Activated naive CD4-positive, alpha-beta T cell treated with anti-CD3 and anti-CD28 coated beads, Interleukin-2, amount 50 U/mL, for 24 hours (primary cell): ENCODE results near the gene DVL3.
A peak's percentile ranks its signal among the peaks of the same experiment; 100 is the strongest.
"Not testable (repeated sequence)": the region's sequence is repeated elsewhere in the genome, so short reads cannot be mapped to it uniquely, and the experiment has no call there.

Source experiments
- H3K27ac Mint-ChIP-seq: one replicate; pipeline ENCODE4 v1.8.0; 2021; ENCODE audit warnings: mild to moderate bottlenecking, mixed read lengths
- H3K27me3 Mint-ChIP-seq: one replicate; pipeline ENCODE4 v1.8.0; 2021; ENCODE audit warnings: mixed read lengths
- H3K36me3 Mint-ChIP-seq: one replicate; pipeline ENCODE4 v1.8.0; 2021; ENCODE audit warnings: mixed read lengths
- H3K4me1 Mint-ChIP-seq: one replicate; pipeline ENCODE4 v1.8.0; 2021; ENCODE audit warnings: mixed read lengths
- H3K4me3 Mint-ChIP-seq: one replicate; pipeline ENCODE4 v1.8.0; 2021; ENCODE audit warnings: mild to moderate bottlenecking, mixed read lengths
- H3K9me3 Mint-ChIP-seq: one replicate; pipeline ENCODE4 v1.8.0; 2021; ENCODE audit warnings: mixed read lengths

Gene DVL3

GRCh38 chr3:184154885-184155643, at the start of gene DVL3:
Gene DVL3, plus strand, starts transcription at chr3:184155377. Its CDS starts 259 bp downstream, at chr3:184155636.
- Mint-ChIP-seq H3K36me3 (no peaks in the 10 kb centered on the region), H3K4me3 (peak within 1 kb of the TSS; percentile 97), H3K27ac (peak within 1 kb of the TSS; percentile 95), H3K27me3 (no peaks in the 10 kb centered on the region), H3K4me1 (peaks cover 19% of the 10 kb centered on the region), H3K9me3 (no peaks in the 10 kb centered on the region)

GRCh38 chr3:184110316-184110725, 44.9 kb upstream of the DVL3 start:
- Mint-ChIP-seq H3K27me3 (no peaks in the 10 kb centered on the region), H3K27ac (no peak overlapping the region), H3K36me3 (no peaks in the 10 kb centered on the region), H3K4me3 (no peak overlapping the region), H3K9me3 (no peaks in the 10 kb centered on the region), H3K4me1 (no peaks in the 10 kb centered on the region)

GRCh38 chr3:184116017-184116416, 39.2 kb upstream of the DVL3 start:
- peaks cover 3% of the 10 kb centered on the region for H3K36me3 Mint-ChIP-seq
- no peaks in the 10 kb centered on the region for H3K4me1 Mint-ChIP-seq
- H3K27ac Mint-ChIP-seq, result no peak overlapping the region
- H3K4me3 Mint-ChIP-seq, result no peak overlapping the region
- H3K27me3 Mint-ChIP-seq, result no peaks in the 10 kb centered on the region
- H3K9me3 Mint-ChIP-seq, result no peaks in the 10 kb centered on the region

GRCh38 chr3:184117636-184118035, 37.5 kb upstream of the DVL3 start:
- H3K36me3 Mint-ChIP-seq, result peaks cover 3% of the 10 kb centered on the region
- no peak overlapping the region for H3K4me3 Mint-ChIP-seq
- no peak overlapping the region for H3K27ac Mint-ChIP-seq
- H3K9me3 Mint-ChIP-seq, result no peaks in the 10 kb centered on the region
- no peaks in the 10 kb centered on the region for H3K27me3 Mint-ChIP-seq
- H3K4me1 Mint-ChIP-seq, result no peaks in the 10 kb centered on the region

- not testable (repeated sequence) for H3K27ac Mint-ChIP-seq, H3K4me1 Mint-ChIP-seq, H3K4me3 Mint-ChIP-seq, H3K9me3 Mint-ChIP-seq, H3K27me3 Mint-ChIP-seq, H3K36me3 Mint-ChIP-seq
Measured at GRCh38 chr3:184121031-184121430, 34.1 kb upstream of the DVL3 start.

- Mint-ChIP-seq H3K4me3 (no peak overlapping the region), H3K4me1 (no peaks in the 10 kb centered on the region), H3K27ac (no peak overlapping the region), H3K27me3 (peaks cover 2% of the 10 kb centered on the region), H3K9me3 (no peaks in the 10 kb centered on the region), H3K36me3 (no peaks in the 10 kb centered on the region)
Measured at GRCh38 chr3:184126006-184126405, 29.2 kb upstream of the DVL3 start.

GRCh38 chr3:184129012-184129411, 26.2 kb upstream of the DVL3 start:
- Mint-ChIP-seq H3K4me3 (no peak overlapping the region), H3K4me1 (peaks cover 8% of the 10 kb centered on the region), H3K27me3 (peaks cover 2% of the 10 kb centered on the region), H3K36me3 (no peaks in the 10 kb centered on the region), H3K27ac (no peak overlapping the region), H3K9me3 (no peaks in the 10 kb centered on the region)

- peaks cover 2% of the 10 kb centered on the region for H3K27me3 Mint-ChIP-seq
- no peak overlapping the region for H3K4me3 Mint-ChIP-seq
- H3K27ac Mint-ChIP-seq, result no peak overlapping the region
- H3K4me1 Mint-ChIP-seq, result peaks cover 30% of the 10 kb centered on the region
- peaks cover 6% of the 10 kb centered on the region for H3K36me3 Mint-ChIP-seq
- no peaks in the 10 kb centered on the region for H3K9me3 Mint-ChIP-seq
Measured at GRCh38 chr3:184132945-184133344, 22.2 kb upstream of the DVL3 start.

- peak overlapping the region; percentile 98 for H3K27ac Mint-ChIP-seq
- peak overlapping the region; percentile 94 for H3K4me3 Mint-ChIP-seq
- H3K4me1 Mint-ChIP-seq, result peaks cover 31% of the 10 kb centered on the region
- no peaks in the 10 kb centered on the region for H3K27me3 Mint-ChIP-seq
- H3K9me3 Mint-ChIP-seq, result no peaks in the 10 kb centered on the region
- peaks cover 7% of the 10 kb centered on the region for H3K36me3 Mint-ChIP-seq
Measured at GRCh38 chr3:184133840-184134745, 21.1 kb upstream of the DVL3 start.

GRCh38 chr3:184134746-184135148, 20.4 kb upstream of the DVL3 start:
- Mint-ChIP-seq H3K27me3 (no peaks in the 10 kb centered on the region), H3K4me3 (peak overlapping the region; percentile 94), H3K36me3 (peaks cover 7% of the 10 kb centered on the region), H3K4me1 (peaks cover 31% of the 10 kb centered on the region), H3K9me3 (no peaks in the 10 kb centered on the region), H3K27ac (peak overlapping the region; percentile 98)

GRCh38 chr3:184135149-184135910, 19.8 kb upstream of the DVL3 start, which contains the start of gene EIF2B5:
Gene EIF2B5, plus strand, starts transcription at chr3:184135358. Its CDS starts 28 bp downstream, at chr3:184135386.
- H3K4me3 Mint-ChIP-seq, result peak within 1 kb of the TSS; percentile 94
- H3K4me1 Mint-ChIP-seq, result peaks cover 31% of the 10 kb centered on the region
- no peaks in the 10 kb centered on the region for H3K27me3 Mint-ChIP-seq
- peaks cover 12% of the 10 kb centered on the region for H3K36me3 Mint-ChIP-seq
- peak within 1 kb of the TSS; percentile 98 for H3K27ac Mint-ChIP-seq
- no peaks in the 10 kb centered on the region for H3K9me3 Mint-ChIP-seq

- H3K36me3 Mint-ChIP-seq, result peaks cover 13% of the 10 kb centered on the region
- H3K4me3 Mint-ChIP-seq, result peak overlapping the region; percentile 94
- H3K4me1 Mint-ChIP-seq, result peaks cover 31% of the 10 kb centered on the region
- no peaks in the 10 kb centered on the region for H3K27me3 Mint-ChIP-seq
- H3K27ac Mint-ChIP-seq, result peak overlapping the region; percentile 98
- H3K9me3 Mint-ChIP-seq, result no peaks in the 10 kb centered on the region
Measured at GRCh38 chr3:184135911-184136260, 19.3 kb upstream of the DVL3 start.

GRCh38 chr3:184140436-184140835, 14.7 kb upstream of the DVL3 start:
- no peak overlapping the region for H3K27ac Mint-ChIP-seq
- no peaks in the 10 kb centered on the region for H3K27me3 Mint-ChIP-seq
- peaks cover 23% of the 10 kb centered on the region for H3K4me1 Mint-ChIP-seq
- H3K4me3 Mint-ChIP-seq, result no peak overlapping the region
- H3K9me3 Mint-ChIP-seq, result no peaks in the 10 kb centered on the region
- peaks cover 13% of the 10 kb centered on the region for H3K36me3 Mint-ChIP-seq

GRCh38 chr3:184142199-184142598, 13.0 kb upstream of the DVL3 start:
- Mint-ChIP-seq H3K9me3 (no peaks in the 10 kb centered on the region), H3K4me3 (no peak overlapping the region), H3K4me1 (peaks cover 9% of the 10 kb centered on the region), H3K27me3 (no peaks in the 10 kb centered on the region), H3K27ac (no peak overlapping the region), H3K36me3 (peaks cover 12% of the 10 kb centered on the region)

- H3K9me3 Mint-ChIP-seq, result no peaks in the 10 kb centered on the region
- no peak overlapping the region for H3K4me3 Mint-ChIP-seq
- H3K4me1 Mint-ChIP-seq, result no peaks in the 10 kb centered on the region
- H3K27ac Mint-ChIP-seq, result no peak overlapping the region
- peaks cover 8% of the 10 kb centered on the region for H3K36me3 Mint-ChIP-seq
- H3K27me3 Mint-ChIP-seq, result no peaks in the 10 kb centered on the region
Measured at GRCh38 chr3:184143327-184143726, 11.8 kb upstream of the DVL3 start.
